IPS-18c (cell line): ENCODE results near the gene ABCF3.
"Not testable (repeated sequence)": the region's sequence is repeated elsewhere in the genome, so short reads cannot be mapped to it uniquely, and the experiment has no call there.

Source experiments
- H3K4me3 ChIP-seq: 2 replicates; pipeline ENCODE4 v1.7.0; 2013; ENCODE audit warnings: low read depth, mild to moderate bottlenecking, low read length, moderate library complexity; ENCODE audit not compliant: insufficient read depth
- H3K9me3 ChIP-seq: one replicate; pipeline ENCODE4 v1.6.1; 2013; ENCODE audit warnings: mild to moderate bottlenecking, low read length, moderate library complexity; ENCODE audit not compliant: control insufficient read depth, insufficient read depth

Gene ABCF3, protein sequence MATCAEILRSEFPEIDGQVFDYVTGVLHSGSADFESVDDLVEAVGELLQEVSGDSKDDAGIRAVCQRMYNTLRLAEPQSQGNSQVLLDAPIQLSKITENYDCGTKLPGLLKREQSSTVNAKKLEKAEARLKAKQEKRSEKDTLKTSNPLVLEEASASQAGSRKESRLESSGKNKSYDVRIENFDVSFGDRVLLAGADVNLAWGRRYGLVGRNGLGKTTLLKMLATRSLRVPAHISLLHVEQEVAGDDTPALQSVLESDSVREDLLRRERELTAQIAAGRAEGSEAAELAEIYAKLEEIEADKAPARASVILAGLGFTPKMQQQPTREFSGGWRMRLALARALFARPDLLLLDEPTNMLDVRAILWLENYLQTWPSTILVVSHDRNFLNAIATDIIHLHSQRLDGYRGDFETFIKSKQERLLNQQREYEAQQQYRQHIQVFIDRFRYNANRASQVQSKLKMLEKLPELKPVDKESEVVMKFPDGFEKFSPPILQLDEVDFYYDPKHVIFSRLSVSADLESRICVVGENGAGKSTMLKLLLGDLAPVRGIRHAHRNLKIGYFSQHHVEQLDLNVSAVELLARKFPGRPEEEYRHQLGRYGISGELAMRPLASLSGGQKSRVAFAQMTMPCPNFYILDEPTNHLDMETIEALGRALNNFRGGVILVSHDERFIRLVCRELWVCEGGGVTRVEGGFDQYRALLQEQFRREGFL

DNA sequence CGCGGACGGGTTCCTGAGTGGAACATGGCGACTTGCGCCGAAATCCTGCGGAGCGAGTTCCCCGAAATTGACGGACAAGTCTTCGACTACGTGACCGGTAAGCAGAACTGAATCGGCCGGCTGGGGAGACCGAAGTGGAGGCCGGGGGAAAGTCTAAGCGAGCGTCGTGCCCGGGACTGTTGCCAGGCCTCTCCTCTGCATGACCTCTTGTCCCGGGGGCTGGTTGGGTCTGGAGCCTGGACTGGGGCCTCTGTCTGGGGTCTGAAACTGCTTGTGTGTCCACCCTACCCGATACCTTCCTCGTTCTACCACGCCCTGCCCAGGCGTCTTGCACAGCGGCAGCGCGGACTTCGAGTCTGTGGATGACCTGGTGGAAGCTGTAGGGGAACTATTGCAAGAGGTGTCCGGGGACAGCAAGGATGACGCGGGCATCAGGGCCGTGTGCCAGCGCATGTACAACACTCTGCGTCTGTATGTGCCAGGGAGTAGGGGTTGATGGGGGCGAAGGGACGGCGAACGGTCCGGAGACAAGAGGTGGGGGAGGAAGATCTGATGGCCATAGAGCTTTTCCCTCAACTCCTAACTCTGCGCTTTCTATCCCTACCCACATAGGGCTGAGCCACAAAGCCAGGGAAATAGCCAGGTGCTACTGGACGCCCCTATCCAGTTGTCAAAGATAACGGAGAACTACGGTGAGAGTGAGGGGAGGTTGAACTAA lies at the start of gene ABCF3:
Gene ABCF3 (plus strand): TSS at position 16 of the 718 bp plus-strand sequence. CDS start 9 bp downstream, at position 25.
- Histone ChIP-seq H3K4me3 (peak within 1 kb of the TSS; percentile 98), H3K9me3 (no peaks in the 10 kb centered on the region)

DNA sequence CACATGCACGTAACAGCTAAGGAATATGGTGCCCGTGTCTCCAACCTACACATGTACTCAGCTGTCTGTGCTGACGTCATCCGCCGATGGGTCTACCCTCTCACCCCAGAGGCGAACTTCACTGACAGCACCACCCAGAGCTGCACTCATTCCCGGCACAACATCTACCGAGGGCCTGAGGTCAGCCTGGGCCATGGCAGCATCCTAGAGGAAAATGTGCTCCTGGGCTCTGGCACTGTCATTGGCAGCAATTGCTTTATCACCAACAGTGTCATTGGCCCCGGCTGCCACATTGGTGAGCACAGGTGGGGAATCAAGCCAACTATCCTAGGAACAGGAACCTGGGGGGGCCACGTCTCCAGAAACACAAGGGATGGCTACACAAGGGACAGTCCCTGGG lies 45.6 kb upstream of the ABCF3 start:
- Histone ChIP-seq H3K4me3 (no peak overlapping the region), H3K9me3 (no peaks in the 10 kb centered on the region)

DNA sequence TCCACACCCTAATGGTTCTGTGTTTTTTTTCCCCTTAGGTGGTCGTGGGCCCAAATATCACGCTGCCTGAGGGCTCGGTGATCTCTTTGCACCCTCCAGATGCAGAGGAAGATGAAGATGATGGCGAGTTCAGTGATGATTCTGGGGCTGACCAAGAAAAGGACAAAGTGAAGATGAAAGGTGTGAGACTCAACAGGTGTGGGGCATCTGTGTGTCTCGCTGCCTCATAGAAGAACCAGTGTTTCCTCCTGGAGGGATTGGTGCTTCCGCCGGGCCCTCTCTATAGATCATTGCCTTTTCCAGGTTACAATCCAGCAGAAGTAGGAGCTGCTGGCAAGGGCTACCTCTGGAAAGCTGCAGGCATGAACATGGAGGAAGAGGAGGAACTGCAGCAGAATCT lies 43.8 kb upstream of the ABCF3 start:
- no peak overlapping the region for H3K4me3 ChIP-seq

DNA sequence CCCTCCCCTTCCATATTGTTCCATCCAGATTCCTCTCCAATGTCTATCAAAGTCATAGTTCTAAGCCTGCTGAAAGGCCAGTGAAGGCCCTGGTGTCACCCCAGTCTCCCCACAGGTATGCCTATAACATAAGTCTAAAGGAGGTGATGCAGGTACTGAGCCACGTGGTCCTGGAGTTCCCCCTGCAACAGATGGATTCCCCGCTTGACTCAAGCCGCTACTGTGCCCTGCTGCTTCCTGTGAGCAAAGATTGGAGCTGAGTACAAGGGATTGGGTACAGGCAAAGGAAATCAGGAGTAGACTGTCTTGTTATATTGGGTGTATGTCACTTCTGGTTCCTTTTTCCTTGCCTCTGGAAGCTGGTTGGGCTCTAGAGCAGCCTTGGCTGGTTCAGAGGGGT lies 42.7 kb upstream of the ABCF3 start:
- Histone ChIP-seq H3K4me3 (no peak overlapping the region), H3K9me3 (no peaks in the 10 kb centered on the region)

More for the DNA sequence above, 43.8 kb upstream of the ABCF3 start:
- no peaks in the 10 kb centered on the region for H3K9me3 ChIP-seq

DNA sequence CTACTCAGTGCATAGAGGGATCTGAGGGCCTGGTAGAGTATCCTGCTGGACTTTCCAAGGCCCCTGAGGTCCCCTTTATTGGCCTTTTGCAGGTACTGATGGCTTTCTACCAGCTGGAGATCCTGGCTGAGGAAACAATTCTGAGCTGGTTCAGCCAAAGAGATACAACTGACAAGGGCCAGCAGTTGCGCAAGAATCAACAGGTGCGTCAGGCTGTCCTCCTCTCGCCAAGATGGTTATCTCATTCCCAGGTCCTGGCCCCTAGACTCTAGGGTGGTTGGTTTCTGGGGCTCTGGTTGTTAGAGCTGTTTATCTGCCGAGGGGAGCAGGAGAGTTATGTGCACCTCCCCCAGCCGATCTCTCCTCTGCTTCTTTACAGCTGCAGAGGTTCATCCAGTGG lies 41.5 kb upstream of the ABCF3 start:
- H3K4me3 ChIP-seq: no peak overlapping the region
- no peaks in the 10 kb centered on the region for H3K9me3 ChIP-seq

DNA sequence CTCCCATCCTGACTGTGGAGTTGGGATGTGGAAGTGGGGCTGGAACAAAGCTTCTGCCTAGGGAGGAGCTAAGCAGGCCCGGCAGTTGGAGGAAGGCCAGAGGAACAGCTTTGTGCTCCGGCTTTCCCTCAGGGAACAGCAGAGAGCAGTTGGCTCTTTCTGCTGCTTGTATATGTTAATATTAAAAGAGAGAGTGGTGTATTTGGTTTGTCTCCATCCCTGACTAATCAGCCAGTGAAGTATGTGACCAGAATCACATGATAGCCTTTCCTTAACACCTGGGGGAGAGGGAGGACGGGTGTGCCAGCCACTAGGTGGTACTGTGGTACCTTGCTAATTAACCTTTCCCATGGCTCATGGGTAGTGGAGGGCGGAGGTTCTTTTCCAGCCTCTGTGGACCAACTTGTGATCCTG lies 40.9 kb upstream of the ABCF3 start:
- Histone ChIP-seq H3K4me3 (no peak overlapping the region), H3K9me3 (no peaks in the 10 kb centered on the region)

DNA sequence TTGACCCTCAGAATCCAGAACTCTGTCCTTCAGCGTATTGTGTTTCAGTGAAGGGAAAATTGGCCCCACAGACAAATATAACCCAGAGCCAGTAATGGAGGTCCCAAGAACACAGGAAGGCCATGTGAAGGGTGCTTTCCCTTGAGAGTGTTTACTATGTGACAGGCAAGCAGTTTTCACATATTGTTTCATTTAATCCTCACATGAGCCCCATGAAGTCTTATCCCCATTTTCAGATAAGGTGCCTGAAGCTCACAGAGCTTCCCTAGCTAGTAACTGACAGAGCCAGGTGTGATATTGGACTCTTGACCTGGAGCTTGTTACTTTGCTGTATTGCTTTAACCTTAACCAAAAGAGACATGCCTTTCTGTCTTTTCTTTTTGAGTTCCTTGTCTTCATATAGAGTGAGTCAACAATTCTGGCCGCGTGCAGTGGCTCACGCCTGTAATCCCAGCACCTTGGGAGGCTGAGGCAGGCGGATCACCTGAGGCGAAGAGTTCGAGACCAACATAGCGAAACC lies 40.2 kb upstream of the ABCF3 start:
- Histone ChIP-seq H3K9me3 (no peaks in the 10 kb centered on the region), H3K4me3 (no peak overlapping the region)

DNA sequence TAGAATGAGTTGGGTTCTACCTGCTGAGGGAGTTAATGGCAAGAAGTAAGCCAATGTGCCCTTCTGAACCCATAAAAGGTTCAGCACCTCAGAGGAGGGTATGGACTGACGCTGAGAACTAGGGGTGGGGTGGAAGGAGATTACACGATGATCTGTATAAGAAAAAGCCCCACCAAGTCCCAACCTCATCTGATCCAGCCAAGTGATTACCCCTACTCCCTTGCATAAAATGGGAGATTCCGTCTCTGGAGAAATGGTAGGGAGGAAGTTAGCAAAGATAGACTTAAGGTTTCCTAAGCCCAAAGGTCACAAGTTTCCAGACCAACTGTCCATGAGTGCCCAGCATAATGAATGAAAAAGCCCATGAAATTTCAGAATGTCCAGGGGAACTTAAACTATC lies 37.9 kb upstream of the ABCF3 start:
- H3K9me3 ChIP-seq: no peaks in the 10 kb centered on the region
- no peak overlapping the region for H3K4me3 ChIP-seq

DNA sequence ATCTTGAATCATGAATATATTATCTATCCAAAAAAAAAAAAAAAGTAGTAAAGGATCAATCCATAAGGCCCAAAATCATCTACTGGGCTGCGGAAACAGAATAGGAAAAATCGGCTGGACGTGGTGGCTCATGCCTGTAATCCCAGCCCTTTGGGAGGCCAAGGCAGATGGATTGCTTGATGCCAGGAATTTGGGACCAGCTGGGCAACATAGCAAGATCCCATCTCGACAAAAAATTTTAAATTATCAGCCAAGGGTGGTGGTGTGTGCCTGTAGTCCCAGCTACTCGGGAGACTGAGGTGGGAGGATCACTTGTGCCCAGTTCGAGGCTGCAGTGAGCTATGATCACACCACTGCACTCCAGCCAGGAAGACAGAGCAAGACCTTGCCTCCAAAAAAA lies 36.9 kb upstream of the ABCF3 start:
- Histone ChIP-seq H3K9me3 (no peaks in the 10 kb centered on the region), H3K4me3 (no peak overlapping the region)

DNA sequence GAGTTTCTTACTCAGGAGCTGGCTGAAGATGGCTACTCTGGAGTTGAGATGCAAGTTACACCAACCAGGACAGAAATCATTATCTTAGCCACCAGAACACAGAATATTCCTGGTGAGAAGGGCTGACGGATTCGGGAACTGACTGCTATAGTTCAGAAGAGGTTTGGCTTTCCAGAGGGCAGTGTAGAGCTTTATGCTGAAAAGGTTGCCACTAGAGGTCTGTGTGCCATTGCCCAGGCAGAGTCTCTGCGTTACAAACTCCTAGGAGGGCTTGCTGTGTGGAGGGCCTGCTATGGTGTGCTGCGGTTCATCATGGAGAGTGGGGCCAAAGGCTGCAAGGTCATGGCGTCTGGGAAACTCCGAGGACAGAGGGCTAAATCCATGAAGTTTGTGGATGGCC lies 36.2 kb upstream of the ABCF3 start:
- H3K9me3 ChIP-seq: not testable (repeated sequence)

DNA sequence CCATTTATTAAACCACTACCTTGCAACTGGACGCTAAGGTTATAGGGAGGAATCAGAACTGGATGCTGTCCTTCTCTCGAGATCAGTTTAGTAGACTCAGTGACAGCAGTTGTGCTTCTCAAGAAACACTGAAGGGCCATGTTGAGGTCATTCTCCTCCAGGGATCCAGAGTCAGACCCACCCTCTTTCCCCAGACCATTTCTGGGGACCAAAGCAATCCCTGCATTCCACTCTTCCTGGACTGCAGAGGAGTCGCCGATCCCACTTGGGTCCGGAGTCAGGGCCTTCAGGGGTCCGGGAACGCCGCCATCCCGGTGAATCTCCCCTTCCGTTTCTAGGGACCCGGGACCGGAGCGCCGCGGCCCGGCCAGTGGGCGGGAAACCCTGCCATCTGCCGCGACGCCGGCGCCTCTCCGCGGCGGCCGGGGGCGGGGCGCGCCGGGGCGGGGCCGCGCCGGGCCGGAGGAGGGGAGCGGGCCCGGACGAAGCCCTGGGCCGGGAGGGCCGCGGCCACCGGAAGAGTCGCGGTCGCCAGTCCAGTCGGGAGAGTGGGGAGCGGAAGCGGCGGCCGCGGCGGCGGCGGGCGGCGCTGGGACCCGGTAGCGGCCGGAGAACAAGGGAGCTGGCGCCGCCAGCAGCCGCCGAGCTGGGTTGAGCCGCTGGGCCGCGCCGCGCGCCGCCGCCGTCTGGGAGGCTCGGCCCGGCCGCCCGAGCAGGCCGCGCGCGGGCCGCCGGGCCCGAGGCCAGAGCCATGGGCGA lies 30.9 kb upstream of the ABCF3 start, which contains the start of gene DVL3:
Gene DVL3 (plus strand): TSS at position 493 of the 759 bp plus-strand sequence. CDS start 259 bp downstream, at position 752.
- no peaks in the 10 kb centered on the region for H3K9me3 ChIP-seq
- H3K4me3 ChIP-seq: peak within 1 kb of the TSS; percentile 89

More for the DNA sequence above, 36.2 kb upstream of the ABCF3 start:
- H3K4me3 ChIP-seq: not testable (repeated sequence)

DNA sequence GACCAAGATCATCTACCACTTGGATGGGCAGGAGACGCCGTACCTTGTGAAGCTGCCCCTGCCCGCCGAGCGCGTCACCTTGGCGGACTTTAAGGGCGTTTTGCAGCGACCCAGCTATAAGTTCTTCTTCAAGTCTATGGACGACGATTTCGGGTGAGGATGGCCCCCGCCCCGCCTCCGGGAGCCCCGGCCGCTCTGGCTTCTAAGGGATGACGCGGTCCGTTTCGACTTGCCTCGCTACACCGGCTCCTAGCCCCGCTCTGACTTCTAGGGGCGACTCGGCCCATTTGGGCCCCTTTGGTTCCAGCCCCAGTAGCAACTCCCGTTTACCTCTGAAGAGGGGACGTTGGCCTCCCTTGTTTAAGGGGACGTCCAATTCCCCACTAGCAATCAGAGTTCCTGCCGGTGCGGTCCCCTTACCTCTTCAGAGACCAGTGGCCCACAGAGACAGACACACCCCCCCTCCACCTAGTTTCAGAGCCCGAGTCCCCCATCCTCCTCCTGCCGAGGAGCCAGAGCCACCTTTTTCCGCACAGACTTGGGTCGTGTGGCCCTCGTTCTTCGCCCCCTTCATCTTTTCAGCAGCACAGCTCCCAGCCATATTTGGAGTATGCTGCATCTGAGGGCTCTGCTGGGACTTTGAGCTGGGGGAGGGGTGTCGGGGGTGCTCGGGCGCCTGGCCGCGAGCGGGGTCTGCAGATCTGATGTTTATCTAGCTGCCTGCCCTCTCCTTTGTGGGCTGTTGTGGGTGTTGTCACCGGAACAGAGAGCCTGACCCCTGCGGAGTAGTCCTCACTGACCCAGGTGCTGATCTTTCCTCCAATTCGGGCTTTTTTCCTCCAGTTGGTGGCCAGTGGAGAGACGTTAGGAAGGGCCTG lies 30.1 kb upstream of the ABCF3 start:
- no peaks in the 10 kb centered on the region for H3K9me3 ChIP-seq
- H3K4me3 ChIP-seq: peak overlapping the region; percentile 89

DNA sequence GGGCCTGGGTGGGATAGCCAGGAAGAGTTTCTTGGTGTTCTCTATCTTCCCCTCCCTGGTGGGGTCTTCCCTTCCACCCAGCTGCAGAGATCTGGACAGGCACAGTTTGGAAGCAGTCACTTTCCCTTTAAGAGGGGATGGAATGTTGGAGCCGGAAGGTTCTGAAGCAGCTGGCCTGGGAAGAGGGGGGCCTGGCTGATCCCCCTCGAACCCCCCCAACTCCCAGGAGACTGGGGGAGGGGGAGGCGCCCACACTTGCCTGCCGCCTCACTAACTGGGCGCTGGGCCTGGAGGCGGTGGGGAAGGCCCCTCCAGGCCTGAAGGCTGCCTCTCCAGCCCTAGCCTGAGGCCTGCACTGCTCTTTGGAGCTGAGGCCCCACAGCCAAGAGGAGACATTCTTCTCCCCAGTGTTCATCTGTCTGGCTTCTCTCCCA lies 29.5 kb upstream of the ABCF3 start:
- H3K4me3 ChIP-seq: peak overlapping the region; percentile 89
- no peaks in the 10 kb centered on the region for H3K9me3 ChIP-seq

DNA sequence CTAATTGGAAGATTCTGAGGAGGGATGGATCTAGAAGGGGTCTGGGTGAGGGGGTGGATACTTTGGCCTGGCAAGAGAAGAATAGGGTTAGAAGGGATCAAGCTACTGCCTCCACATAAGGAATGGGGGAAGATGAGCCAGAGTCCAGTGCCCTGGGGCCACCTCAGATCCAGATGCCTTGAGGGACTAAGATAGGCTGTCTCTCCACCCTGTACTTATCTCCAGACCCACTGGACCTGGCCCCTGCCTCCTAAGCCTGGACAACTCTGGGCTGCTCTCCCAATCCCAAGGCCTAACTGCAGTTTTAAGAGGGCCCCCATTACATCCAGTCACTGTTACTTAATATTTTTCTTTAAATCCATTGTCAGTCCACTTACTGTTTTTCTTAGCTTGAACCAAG lies 28.8 kb upstream of the ABCF3 start:
- no peaks in the 10 kb centered on the region for H3K9me3 ChIP-seq
- peak overlapping the region; percentile 89; the same call in 1 of the 2 replicates for H3K4me3 ChIP-seq

DNA sequence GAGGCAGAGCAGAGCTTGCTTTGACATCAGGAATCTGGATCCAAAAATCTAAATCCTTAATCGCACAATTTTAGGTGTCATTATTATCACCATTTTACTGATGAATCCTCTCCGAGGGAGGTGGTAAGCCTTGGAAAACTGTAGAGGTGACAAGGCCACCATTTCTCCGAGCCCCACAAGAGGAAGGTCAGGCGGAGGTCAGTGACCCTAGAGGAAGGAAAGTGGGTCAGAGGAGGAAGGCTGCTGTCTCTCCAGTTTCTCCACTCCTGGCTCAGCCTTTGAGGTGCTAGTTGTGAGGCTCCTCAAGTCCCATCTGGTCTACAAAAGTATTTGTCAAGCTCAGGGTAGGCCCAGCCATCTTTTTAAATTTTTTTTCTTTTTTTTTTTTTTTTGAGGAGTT lies 27.6 kb upstream of the ABCF3 start:
- H3K4me3 ChIP-seq: no peak overlapping the region

DNA sequence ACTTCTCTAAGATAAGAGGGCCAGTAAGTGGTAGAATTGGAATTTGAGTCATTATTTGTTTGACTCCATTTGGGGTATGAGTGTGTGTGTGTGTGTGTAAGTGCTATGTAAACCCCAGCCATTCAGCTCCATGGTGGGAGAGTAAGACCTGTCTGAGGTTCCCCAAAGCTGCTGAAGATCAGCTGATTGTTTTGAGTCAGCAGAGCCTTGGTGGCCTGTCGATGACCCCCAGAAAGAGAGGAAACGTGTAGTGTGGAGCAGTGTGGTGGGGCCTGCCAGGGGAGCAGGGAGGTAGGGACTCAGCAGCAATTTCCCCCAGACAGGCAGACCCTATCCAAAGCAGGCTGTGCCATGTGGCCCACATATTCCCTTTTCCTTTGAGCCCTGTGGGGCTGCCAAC lies 25.5 kb upstream of the ABCF3 start:
- H3K4me3 ChIP-seq: no peak overlapping the region
- H3K9me3 ChIP-seq: no peaks in the 10 kb centered on the region

More for the DNA sequence above, 27.6 kb upstream of the ABCF3 start:
- no peaks in the 10 kb centered on the region for H3K9me3 ChIP-seq
